ENCODE data around the gene SMARCA2. TPM values are rescaled to one million over a fixed set of nuclear protein-coding genes. Genes with fewer than 3 reads are reported as not detected.

The SMARCA2 gene
- total RNA-seq, 4 donors from 2014 or later: 148 to 217 (median 196) TPM

DNA sequence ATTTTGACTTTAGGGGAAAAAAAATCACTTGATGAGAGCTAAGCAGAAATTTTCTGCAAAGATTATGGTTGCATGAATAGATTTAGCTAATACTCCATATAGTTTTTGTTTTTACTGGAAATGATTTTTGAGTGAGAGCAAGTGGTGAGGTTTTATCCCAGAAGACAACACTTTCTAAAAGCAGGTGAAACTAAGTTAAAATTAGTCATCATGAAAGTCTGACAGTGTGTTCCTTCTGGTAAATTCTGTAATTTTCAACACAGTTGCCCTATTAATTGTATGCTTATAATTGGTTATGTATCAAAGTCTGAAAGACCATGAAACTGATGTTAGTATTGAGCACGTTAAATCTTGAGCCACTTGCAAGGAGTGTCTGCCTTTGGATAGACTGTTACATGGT is 91.5 kb downstream of the SMARCA2 start:
- no peak for DNase-seq
- WGBS, 2 donors: 96 to 97% methylated on average over 1 of the region's 1 CpG
- Histone ChIP-seq H3K27me3 (no peaks in the 10 kb centered on the region), H3K4me1 (peaks cover 7 to 11% of the 10 kb centered on the region in 2 donors), H3K4me3 (replicated peaks in 1 of 3) (no peak overlapping the region), H3K36me3 (peaks cover 15% of the 10 kb centered on the region in 2 donors), H3K27ac (no peak overlapping the region), H3K9me3 (no peaks in the 10 kb centered on the region)
- TF ChIP-seq, protein P1, sequence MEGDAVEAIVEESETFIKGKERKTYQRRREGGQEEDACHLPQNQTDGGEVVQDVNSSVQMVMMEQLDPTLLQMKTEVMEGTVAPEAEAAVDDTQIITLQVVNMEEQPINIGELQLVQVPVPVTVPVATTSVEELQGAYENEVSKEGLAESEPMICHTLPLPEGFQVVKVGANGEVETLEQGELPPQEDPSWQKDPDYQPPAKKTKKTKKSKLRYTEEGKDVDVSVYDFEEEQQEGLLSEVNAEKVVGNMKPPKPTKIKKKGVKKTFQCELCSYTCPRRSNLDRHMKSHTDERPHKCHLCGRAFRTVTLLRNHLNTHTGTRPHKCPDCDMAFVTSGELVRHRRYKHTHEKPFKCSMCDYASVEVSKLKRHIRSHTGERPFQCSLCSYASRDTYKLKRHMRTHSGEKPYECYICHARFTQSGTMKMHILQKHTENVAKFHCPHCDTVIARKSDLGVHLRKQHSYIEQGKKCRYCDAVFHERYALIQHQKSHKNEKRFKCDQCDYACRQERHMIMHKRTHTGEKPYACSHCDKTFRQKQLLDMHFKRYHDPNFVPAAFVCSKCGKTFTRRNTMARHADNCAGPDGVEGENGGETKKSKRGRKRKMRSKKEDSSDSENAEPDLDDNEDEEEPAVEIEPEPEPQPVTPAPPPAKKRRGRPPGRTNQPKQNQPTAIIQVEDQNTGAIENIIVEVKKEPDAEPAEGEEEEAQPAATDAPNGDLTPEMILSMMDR (IDR thresholded peaks at IDR 0.05): no peak
- TF ChIP-seq POLR2A (IDR thresholded peaks at IDR 0.05): no peak
- intact Hi-C loops (cut with DNase I): no loop called here

DNA sequence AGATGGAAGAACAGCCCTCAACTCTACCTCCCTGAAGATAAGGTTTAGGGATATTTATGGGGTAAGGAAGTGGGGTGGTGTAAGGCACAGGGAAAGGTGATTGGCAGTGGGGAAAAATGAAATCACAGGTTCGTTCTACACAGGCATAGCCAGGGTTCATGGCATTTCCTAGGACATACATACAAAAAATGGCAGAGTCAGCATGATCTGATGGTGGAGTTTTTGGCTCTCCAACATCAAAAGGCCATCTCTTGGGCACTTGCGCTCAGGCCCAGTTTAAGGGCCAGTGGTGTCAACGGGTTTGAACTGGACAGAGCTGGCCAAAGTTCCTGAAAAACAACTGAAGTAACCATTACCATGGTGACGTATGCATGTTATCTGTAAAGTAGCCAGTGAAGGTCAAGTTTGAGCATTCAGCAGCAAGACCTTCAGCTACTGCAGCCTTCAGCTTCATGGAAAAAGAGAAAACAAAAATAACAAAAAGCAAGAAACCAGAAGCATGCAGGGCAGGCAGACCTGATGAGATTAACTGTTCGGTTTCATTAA is 92.8 kb downstream of the SMARCA2 start:
- H3K36me3 ChIP-seq: peaks cover 19 to 24% of the 10 kb centered on the region in 2 donors
- TF ChIP-seq, protein P1 (IDR thresholded peaks at IDR 0.05): no peak
- no peak for TF ChIP-seq POLR2A (IDR thresholded peaks at IDR 0.05)
- intact Hi-C loops (cut with DNase I): no loop called here

DNA sequence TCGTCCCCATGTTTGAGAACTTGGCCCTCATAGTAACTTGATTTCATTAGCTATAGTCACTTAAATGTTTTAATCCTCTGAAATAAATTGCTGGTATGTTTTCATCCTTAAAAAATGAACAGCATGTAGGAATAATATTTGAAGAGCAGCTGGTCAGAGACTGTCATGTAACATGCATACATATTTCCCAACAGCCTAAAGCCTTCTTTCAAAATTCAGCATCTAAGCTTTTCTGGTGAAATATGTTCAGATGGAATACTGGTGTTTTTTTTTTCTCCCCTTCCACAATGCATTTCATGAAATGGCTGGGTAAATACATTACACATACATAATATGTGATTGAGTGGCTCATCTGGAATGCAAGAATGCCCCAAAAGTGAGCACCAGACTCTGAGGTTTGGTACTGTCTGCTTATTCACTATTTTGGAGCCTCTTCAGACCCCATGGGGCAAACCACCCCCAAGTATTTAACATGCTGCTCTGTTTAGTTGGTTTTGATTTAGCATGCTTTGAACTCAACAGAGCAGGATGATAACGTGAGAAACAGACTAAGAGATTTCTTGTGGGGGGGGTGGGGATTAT is 94.0 kb downstream of the SMARCA2 start:
- intact Hi-C loops (cut with DNase I): no loop called here
- 40 to 50% methylated on average over 2 of the region's 2 CpGs for WGBS, 2 donors
- Histone ChIP-seq H3K4me1 (peaks cover 5 to 7% of the 10 kb centered on the region in 2 donors), H3K9me3 (no peaks in the 10 kb centered on the region), H3K36me3 (peaks cover 22 to 25% of the 10 kb centered on the region in 2 donors), H3K4me3 (replicated peaks in 1 of 3) (no peak overlapping the region), H3K27ac (no peak overlapping the region), H3K27me3 (no peaks in the 10 kb centered on the region)
- TF ChIP-seq, protein P1 (IDR thresholded peaks at IDR 0.05): no peak
- TF ChIP-seq POLR2A (IDR thresholded peaks at IDR 0.05): no peak
- DNase-seq: no peak

More for the DNA sequence above, 92.8 kb downstream of the SMARCA2 start:
- H3K9me3 ChIP-seq: no peaks in the 10 kb centered on the region
- no peak overlapping the region for H3K4me3 ChIP-seq (replicated peaks in 1 of 3)
- DNase-seq: no peak
- H3K4me1 ChIP-seq: peaks cover 5 to 7% of the 10 kb centered on the region in 2 donors
- 88 to 89% methylated on average over 5 of the region's 5 CpGs for WGBS, 2 donors
- no peak overlapping the region for H3K27ac ChIP-seq
- no peaks in the 10 kb centered on the region for H3K27me3 ChIP-seq

DNA sequence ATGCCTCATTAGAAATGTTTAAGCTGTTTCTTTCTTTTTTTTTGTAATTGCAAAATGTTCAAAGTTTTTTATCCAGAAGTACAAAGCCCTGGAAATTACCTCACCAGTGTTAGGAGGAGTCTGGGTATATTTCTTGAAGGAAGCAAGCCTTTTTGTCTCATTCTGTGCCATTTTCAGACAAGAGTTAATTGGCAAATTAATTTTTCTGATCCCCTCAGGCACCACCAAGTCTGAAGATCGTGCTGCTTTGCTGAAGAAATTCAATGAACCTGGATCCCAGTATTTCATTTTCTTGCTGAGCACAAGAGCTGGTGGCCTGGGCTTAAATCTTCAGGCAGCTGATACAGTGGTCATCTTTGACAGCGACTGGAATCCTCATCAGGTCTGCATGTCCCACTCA is 94.9 kb downstream of the SMARCA2 start:
- TF ChIP-seq, protein P1 (IDR thresholded peaks at IDR 0.05): no peak
- TF ChIP-seq POLR2A (IDR thresholded peaks at IDR 0.05): no peak
- Histone ChIP-seq H3K36me3 (peaks cover 22 to 24% of the 10 kb centered on the region in 2 donors), H3K27me3 (no peaks in the 10 kb centered on the region), H3K4me1 (peaks cover 5 to 7% of the 10 kb centered on the region in 2 donors), H3K4me3 (replicated peaks in 1 of 3) (no peak overlapping the region), H3K27ac (no peak overlapping the region), H3K9me3 (no peaks in the 10 kb centered on the region)
- intact Hi-C loops (cut with DNase I): no loop called here
- DNase-seq: no peak
- WGBS, 2 donors: 97 to 100% methylated on average over 2 of the region's 2 CpGs

DNA sequence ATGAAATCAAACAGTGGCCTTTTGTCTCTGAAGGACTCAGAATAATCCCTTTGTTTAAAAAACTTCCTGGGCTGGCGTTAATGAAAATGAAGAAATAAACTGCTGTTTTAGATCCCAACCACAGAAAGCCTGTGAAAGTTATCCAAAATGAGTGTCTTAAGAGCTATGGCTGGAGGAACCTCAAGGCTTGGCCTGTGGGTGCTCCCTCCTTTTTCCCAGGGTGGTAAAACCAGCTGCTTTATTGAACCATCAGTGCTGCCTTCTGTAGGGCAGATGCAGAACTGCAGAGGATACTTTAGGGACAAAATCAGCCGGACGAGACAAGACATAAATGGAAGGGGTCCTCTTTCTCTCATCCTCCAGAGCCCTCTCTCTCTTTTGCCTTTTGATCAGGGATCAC is 100.9 kb downstream of the SMARCA2 start:
- intact Hi-C loops (cut with DNase I): no loop called here
- H3K27ac ChIP-seq: no peak overlapping the region
- no peak for DNase-seq
- TF ChIP-seq, protein P1 (IDR thresholded peaks at IDR 0.05): peak in 3 of 6 experiments; percentile 22 to 42 (median 24)
- no peak for TF ChIP-seq POLR2A (IDR thresholded peaks at IDR 0.05)
- no peaks in the 10 kb centered on the region for H3K9me3 ChIP-seq
- H3K36me3 ChIP-seq: peaks cover 15 to 34% of the 10 kb centered on the region in 2 donors
- 96 to 97% methylated on average over 3 of the region's 3 CpGs for WGBS, 2 donors
- no peak overlapping the region for H3K4me3 ChIP-seq (replicated peaks in 1 of 3)
- H3K4me1 ChIP-seq: peaks cover 3 to 5% of the 10 kb centered on the region in 2 donors
- no peaks in the 10 kb centered on the region for H3K27me3 ChIP-seq

Data from thyroid gland (tissue), 4 donors.